Endothelial cell (in vitro differentiated cells): ENCODE results near the gene DHRS3. TPM values are rescaled to one million over a fixed set of nuclear protein-coding genes. Genes with fewer than 3 reads are reported as not detected.

Source experiments
- DNase-seq: peaks from one replicate; pipeline ENCODE4 v3.0.0; 2021; ENCODE audit warnings: low spot score
- H3K27ac Mint-ChIP-seq: one replicate; pipeline ENCODE4 v1.8.0; 2021; ENCODE audit warnings: mixed read lengths, inconsistent platforms; ENCODE audit not compliant: unreplicated experiment
- H3K27me3 Mint-ChIP-seq: one replicate; pipeline ENCODE4 v1.8.0; 2021; ENCODE audit warnings: mild to moderate bottlenecking, moderate library complexity, mixed read lengths, inconsistent platforms; ENCODE audit not compliant: unreplicated experiment
- H3K36me3 Mint-ChIP-seq: one replicate; pipeline ENCODE4 v1.8.0; 2021; ENCODE audit warnings: mild to moderate bottlenecking, low read depth, mixed read lengths, inconsistent platforms; ENCODE audit not compliant: unreplicated experiment
- H3K4me1 Mint-ChIP-seq: one replicate; pipeline ENCODE4 v1.8.0; 2021; ENCODE audit warnings: mild to moderate bottlenecking, mixed read lengths, inconsistent platforms; ENCODE audit not compliant: unreplicated experiment
- H3K4me3 Mint-ChIP-seq: one replicate; pipeline ENCODE4 v1.8.0; 2021; ENCODE audit warnings: mild to moderate bottlenecking, mixed read lengths, inconsistent platforms; ENCODE audit not compliant: unreplicated experiment
- H3K9me3 Mint-ChIP-seq: one replicate; pipeline ENCODE4 v1.8.0; 2021; ENCODE audit warnings: mixed read lengths, inconsistent platforms; ENCODE audit not compliant: unreplicated experiment
- total RNA-seq: library from RNA; stranded (reverse); fragmentation: NEBNext Ultra II Directional; extraction: Animal tissue kit (Norgen Biotek cat#: 25700); gene quantifications from one replicate; pipeline ENCODE4 v1.2.1, GENCODE V29; 2021; ENCODE audit not compliant: unreplicated experiment
- TF ChIP-seq, protein P1 (sequence below): fragments of 200-600 bp; sonication (generic); IDR thresholded peaks from one replicate; pipeline ENCODE4 v1.5.0; 2021; ENCODE audit warnings: antibody characterized with exemption; ENCODE audit not compliant: unreplicated experiment

The DHRS3 gene
- total RNA-seq, 1 donor from 2014 or later, result 5.7 TPM

DNA sequence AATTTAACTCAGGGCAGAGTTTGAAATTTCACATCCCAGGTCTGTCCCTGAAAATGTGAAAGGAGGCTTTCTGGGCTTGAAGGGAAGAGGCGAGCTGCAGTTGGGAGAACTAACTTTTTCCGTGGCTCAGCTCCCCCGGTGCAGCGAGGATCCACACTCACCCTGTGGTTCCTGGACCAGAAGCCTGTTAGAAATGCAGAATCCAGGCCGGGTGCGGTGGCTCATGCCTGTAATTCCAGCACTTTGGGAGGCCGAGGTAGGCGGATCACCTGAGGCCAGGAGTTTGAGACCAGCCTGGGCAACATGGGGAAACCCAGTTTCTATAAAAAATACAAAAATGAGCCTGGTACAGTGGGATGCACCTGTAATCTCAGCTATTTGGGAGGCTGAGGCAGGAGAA is 2.9 kb upstream of the DHRS3 start:
- Mint-ChIP-seq H3K36me3 (no peaks in the 10 kb centered on the region), H3K4me3 (no peak overlapping the region), H3K27me3 (peaks cover 12% of the 10 kb centered on the region), H3K27ac (no peak overlapping the region), H3K4me1 (peaks cover 18% of the 10 kb centered on the region), H3K9me3 (no peaks in the 10 kb centered on the region)
- DNase-seq, result no peak
- TF ChIP-seq, protein P1, sequence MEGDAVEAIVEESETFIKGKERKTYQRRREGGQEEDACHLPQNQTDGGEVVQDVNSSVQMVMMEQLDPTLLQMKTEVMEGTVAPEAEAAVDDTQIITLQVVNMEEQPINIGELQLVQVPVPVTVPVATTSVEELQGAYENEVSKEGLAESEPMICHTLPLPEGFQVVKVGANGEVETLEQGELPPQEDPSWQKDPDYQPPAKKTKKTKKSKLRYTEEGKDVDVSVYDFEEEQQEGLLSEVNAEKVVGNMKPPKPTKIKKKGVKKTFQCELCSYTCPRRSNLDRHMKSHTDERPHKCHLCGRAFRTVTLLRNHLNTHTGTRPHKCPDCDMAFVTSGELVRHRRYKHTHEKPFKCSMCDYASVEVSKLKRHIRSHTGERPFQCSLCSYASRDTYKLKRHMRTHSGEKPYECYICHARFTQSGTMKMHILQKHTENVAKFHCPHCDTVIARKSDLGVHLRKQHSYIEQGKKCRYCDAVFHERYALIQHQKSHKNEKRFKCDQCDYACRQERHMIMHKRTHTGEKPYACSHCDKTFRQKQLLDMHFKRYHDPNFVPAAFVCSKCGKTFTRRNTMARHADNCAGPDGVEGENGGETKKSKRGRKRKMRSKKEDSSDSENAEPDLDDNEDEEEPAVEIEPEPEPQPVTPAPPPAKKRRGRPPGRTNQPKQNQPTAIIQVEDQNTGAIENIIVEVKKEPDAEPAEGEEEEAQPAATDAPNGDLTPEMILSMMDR, result no peak

DNA sequence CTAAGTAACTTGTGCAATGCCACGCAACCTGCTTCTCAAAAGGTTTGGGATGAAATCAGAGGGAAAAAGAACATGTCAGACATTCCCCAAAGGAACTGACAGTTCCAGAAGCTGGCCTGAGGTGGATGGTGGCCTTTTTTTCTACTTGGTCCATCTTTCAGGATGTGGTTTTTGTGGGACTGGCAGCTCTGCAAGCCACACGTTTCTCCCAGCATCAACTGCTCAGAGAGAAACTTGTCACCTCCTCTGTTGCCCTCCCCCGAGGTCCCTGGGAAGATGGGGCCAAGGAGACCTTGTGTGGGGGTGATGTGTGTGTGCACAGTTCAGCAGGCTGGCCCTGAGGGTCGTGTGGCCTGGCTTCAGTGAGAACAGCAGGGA is 2.5 kb upstream of the DHRS3 start:
- TF ChIP-seq, protein P1, result no peak
- Mint-ChIP-seq H3K36me3 (no peaks in the 10 kb centered on the region), H3K27ac (no peak overlapping the region), H3K4me3 (no peak overlapping the region), H3K9me3 (no peaks in the 10 kb centered on the region), H3K27me3 (peaks cover 12% of the 10 kb centered on the region), H3K4me1 (peaks cover 23% of the 10 kb centered on the region)
- DNase-seq, result no peak

DNA sequence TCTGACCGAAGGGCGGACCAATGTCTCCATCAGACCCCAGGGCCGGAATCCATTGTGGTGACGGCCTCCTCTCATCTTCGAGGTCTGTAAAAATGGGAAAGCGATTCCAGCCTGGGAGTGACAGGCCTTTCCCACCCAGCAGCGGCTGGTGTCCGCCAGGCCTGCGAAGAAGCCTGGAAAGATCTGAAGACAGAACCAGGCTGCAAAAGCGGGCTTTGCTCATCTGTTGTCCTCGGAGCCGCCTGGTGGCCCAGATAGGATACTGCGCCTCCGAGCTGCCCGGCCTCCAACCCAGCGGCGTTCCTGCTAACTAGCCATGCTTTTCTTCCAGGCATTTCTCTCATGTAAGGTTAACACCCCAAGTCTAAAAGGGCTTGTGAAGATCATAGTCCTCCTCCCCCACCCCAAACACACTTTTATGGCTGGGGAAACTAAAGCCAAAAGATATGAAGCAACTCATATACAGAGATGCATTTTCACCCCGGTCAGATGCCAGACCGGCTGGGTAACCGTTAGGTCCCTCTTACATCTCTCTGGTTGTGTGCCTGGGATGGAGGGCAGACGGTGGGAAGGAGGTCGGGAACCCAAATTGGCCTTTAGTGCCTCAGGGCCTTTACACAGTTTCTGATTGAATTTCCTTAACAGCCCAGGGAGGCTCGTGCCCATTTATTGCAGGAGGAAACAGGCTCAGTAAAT is 1.9 kb upstream of the DHRS3 start:
- peaks cover 27% of the 10 kb centered on the region for H3K4me1 Mint-ChIP-seq
- TF ChIP-seq, protein P1, result peak; percentile 95
- no peaks in the 10 kb centered on the region for H3K36me3 Mint-ChIP-seq
- DNase-seq, result peak; percentile 89
- peak overlapping the region; percentile 30 for H3K27ac Mint-ChIP-seq
- H3K9me3 Mint-ChIP-seq, result no peaks in the 10 kb centered on the region
- peaks cover 12% of the 10 kb centered on the region for H3K27me3 Mint-ChIP-seq
- H3K4me3 Mint-ChIP-seq, result peak overlapping the region; percentile 37

DNA sequence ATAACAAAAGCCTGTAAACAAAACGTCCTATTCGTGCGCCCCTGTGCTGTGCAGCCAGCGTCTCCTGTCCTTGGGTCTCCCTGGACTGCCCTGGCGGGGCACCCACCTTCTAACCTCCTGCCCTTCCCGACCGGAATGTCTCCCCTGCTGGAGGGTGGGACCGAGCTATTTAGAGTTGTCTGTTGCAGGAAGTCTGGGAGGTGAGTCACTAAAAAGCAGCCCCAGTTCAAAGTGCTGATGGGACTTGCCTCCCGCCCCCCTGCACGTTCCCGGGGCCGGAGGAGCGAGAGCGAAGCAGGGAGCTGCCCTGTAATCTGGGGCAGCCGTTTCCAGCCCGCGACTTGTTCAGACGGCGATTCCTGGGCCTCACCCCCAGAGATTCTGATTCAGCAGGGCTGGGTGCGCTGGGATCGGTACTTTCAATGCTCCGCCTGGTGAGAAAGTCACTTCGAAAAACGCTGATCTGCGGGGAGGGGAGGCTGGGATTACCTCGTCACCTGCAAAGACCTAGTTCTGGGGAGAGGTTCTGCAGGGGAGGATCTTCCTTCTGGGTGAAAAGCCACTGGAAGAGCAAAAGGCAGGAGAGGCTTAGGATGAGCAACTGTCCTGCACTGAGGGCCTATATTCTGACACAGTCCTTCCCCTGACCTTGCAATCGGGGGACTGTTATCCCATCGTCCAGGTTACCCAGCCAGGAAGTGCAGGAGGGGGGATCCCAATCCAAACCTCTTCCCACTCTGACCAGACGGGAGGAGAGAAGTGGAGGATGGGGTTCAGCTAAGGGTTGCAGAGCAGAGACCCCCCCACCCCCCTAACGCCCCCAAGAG is 1.2 kb upstream of the DHRS3 start:
- TF ChIP-seq, protein P1, result no peak
- H3K27ac Mint-ChIP-seq, result peak overlapping the region; percentile 72
- peaks cover 14% of the 10 kb centered on the region for H3K27me3 Mint-ChIP-seq
- no peaks in the 10 kb centered on the region for H3K9me3 Mint-ChIP-seq
- H3K4me3 Mint-ChIP-seq, result peak overlapping the region; percentile 93
- peaks cover 29% of the 10 kb centered on the region for H3K4me1 Mint-ChIP-seq
- DNase-seq, result peak; percentile 39
- no peaks in the 10 kb centered on the region for H3K36me3 Mint-ChIP-seq

DNA sequence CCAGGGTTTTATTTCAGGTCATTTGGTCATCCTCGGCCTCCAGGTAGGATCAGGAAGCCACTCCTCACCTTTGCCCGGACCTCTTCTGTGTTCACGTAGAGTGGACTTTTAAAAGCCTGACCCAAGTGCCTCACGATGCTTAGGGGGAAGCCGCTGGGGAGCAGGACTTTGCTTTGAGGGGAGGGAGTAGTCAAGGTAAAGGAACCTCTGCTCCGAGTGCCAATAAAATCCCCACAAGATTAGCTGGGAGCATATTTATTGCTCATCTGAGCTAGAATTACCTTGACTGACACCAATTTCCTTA is 603 bp upstream of the DHRS3 start:
- H3K4me1 Mint-ChIP-seq, result peaks cover 29% of the 10 kb centered on the region
- TF ChIP-seq, protein P1, result no peak
- H3K27ac Mint-ChIP-seq, result peak overlapping the region; percentile 72

More for the DNA sequence above, 603 bp upstream of the DHRS3 start:
- DNase-seq, result no peak
- H3K4me3 Mint-ChIP-seq, result peak overlapping the region; percentile 93
- H3K9me3 Mint-ChIP-seq, result no peaks in the 10 kb centered on the region
- no peaks in the 10 kb centered on the region for H3K36me3 Mint-ChIP-seq
- H3K27me3 Mint-ChIP-seq, result peaks cover 14% of the 10 kb centered on the region
